Astrocyte of the spinal cord (primary cell): ENCODE results near the gene ZCCHC2.

Experiments used
- DNase-seq: peaks from one replicate; pipeline ENCODE4 v3.0.0; 2011; ENCODE audit warnings: low read depth, low spot score
- H3K4me3 ChIP-seq: 2 replicates; pipeline ENCODE4 v1.5.1; 2011; ENCODE audit warnings: low read depth, mild to moderate bottlenecking, low read length, moderate library complexity
- CTCF ChIP-seq: IDR thresholded peaks from 2 replicates; pipeline ENCODE4 v1.5.1; 2012; ENCODE audit warnings: low read depth, mild to moderate bottlenecking, low read length, inconsistent platforms
- in situ Hi-C: cut with HindIII; loops from 2 replicates; pipeline ENCODE4 v1.10.0; 2017; ENCODE audit warnings: low sequenced_read_pairs

ZCCHC2 gene

GRCh38 chr18:62569081-62569655 is 46.3 kb downstream of the ZCCHC2 start:
- no peak overlapping the region for H3K4me3 ChIP-seq
- in situ Hi-C loops = no loop called here
- TF ChIP-seq CTCF = no peak
- DNase-seq = no peak

DNA sequence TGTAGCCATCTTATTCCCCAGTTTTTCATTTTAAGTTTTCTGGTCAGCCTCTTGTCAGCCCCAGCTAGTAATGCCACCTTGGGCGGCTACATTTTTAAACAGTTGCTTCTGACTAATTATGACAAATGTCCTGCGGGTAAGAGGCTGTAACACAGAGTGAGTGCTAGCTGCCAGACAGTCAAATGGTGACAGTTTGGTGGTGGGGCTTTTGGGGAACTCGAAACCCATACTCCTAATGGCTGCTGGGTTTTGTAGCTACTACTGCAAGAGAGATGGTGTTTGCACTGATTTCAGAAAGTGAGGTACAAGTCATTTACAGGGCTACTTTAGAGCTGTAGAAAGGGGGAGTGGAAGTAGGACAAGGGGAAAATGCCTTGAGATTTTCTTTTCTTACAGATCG is 48.2 kb downstream of the ZCCHC2 start:
- in situ Hi-C loops = no loop called here
- H3K4me3 ChIP-seq = no peak overlapping the region
- TF ChIP-seq CTCF = no peak
- DNase-seq = no peak

GRCh38 chr18:62571648-62572047 is 48.8 kb downstream of the ZCCHC2 start:
- in situ Hi-C loops = no loop called here
- H3K4me3 ChIP-seq = no peak overlapping the region
- no peak for TF ChIP-seq CTCF
- DNase-seq = no peak

GRCh38 chr18:62572456-62572855 is 49.6 kb downstream of the ZCCHC2 start:
- TF ChIP-seq CTCF = no peak
- in situ Hi-C loops = no loop called here
- no peak overlapping the region for H3K4me3 ChIP-seq

DNA sequence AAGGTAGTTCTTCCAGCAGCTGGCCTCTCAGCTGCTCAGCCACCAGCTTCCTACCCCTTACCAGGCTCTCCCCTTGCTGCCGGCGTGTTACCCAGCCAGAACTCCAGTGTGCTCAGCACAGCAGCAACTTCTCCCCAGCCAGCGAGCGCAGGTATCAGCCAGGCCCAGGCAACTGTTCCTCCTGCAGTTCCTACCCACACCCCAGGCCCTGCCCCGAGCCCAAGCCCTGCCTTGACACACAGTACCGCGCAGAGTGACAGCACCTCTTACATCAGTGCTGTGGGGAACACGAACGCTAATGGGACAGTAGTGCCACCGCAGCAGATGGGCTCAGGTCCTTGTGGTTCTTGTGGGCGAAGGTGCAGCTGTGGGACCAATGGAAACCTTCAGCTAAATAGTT is 52.0 kb downstream of the ZCCHC2 start:
- H3K4me3 ChIP-seq = no peak overlapping the region
- no peak for DNase-seq
- in situ Hi-C loops = no loop called here
- no peak for TF ChIP-seq CTCF

More at GRCh38 chr18:62572456-62572855, 49.6 kb downstream of the ZCCHC2 start:
- DNase-seq = no peak

GRCh38 chr18:62576271-62576670 is 53.4 kb downstream of the ZCCHC2 start:
- DNase-seq = no peak
- no peak for TF ChIP-seq CTCF
- in situ Hi-C loops = no loop called here

DNA sequence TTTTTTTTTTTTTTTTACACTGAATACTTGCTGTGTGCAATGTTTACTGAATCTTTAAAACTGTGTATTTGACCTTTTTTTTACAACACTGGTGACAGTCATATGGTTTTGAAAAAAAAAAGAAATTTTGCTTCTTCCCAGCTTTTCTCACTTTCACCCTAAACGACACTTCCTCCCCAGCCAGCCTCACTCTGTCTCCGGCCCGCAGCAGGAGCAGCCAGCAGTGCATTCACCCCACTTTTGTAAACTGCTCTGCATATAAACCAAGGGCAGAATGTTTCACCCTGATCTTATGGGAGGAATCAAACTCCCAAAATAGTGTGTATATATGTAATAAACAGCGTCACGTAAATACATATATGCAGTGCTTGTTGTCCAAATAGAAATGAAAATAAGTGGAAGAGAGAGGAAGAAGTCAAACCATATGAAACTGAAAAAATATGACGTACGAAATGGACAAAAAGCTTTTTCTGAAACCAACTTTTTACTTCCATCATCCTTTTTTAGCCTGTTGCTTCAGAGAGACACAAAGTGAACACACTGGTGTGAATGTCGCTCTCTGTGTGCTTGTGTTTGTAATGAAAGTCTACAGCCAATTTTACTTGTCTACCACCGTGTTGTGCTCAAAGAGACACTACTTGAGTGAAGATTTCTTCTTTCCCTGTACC is 54.2 kb downstream of the ZCCHC2 start:
- DNase-seq = no peak
- H3K4me3 ChIP-seq = no peak overlapping the region
- in situ Hi-C loops = no loop called here
- no peak for TF ChIP-seq CTCF

More at GRCh38 chr18:62576271-62576670, 53.4 kb downstream of the ZCCHC2 start:
- H3K4me3 ChIP-seq = no peak overlapping the region
